Measurements from ENCODE around the gene DTX1.
A peak's percentile ranks its signal among the peaks of the same experiment; 100 is the strongest.

DTX1 gene

DNA sequence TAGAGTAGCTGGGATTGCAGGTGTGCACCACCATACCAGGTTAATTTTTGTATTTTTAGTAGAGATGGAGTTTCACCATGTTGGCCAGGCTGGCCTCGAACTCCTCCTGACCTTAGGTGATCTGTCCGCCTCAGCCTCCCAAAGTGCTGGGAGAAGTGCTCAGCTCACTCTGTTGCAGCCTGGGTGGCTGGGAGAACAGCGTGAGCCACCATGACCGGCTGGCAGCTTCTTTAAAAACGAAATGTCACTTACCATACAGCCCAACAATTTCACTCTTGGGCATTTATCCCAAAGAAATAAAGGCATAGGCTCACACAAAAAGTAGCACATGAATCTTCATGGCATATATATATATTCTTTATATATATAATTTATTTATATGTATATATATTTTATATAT is 88.3 kb downstream of the DTX1 start:
- no peak overlapping the region for H3K4me3 ChIP-seq (ENCODE audit: low read depth, low read length)
- no peaks in the 10 kb centered on the region for H3K79me2 ChIP-seq

GRCh38 chr12:113145720-113146551 is 89.4 kb downstream of the DTX1 start:
- H3K36me3 ChIP-seq (ENCODE audit: control insufficient read depth, insufficient read depth, low read length), result no peaks in the 10 kb centered on the region
- peak overlapping the region; percentile 22 for H2AFZ ChIP-seq
- no peaks in the 10 kb centered on the region for H3K27me3 ChIP-seq (ENCODE audit: control insufficient read depth, insufficient read depth, low read length)
- H3K79me2 ChIP-seq, result no peaks in the 10 kb centered on the region
- no peak for TF ChIP-seq CTCF (IDR thresholded peaks at IDR 0.05)
- no peak overlapping the region for H3K9ac ChIP-seq
- peak overlapping the region; percentile 49 for H3K27ac ChIP-seq
- H3K9me3 ChIP-seq (ENCODE audit: control insufficient read depth, low read length), result no peaks in the 10 kb centered on the region
- no peak overlapping the region for H3K4me2 ChIP-seq (ENCODE audit: low read length)
- H3K4me3 ChIP-seq (ENCODE audit: low read depth, low read length), result no peak overlapping the region
- peaks cover 31% of the 10 kb centered on the region for H3K4me1 ChIP-seq

More for the DNA sequence above, 88.3 kb downstream of the DTX1 start:
- Histone ChIP-seq H3K9me3 (ENCODE audit: control insufficient read depth, low read length) (no peaks in the 10 kb centered on the region), H3K36me3 (ENCODE audit: control insufficient read depth, insufficient read depth, low read length) (no peaks in the 10 kb centered on the region), H3K27ac (no peak overlapping the region), H2AFZ (no peak overlapping the region), H3K4me2 (ENCODE audit: low read length) (no peak overlapping the region), H3K4me1 (peaks cover 39% of the 10 kb centered on the region), H3K9ac (no peak overlapping the region), H3K27me3 (ENCODE audit: control insufficient read depth, insufficient read depth, low read length) (no peaks in the 10 kb centered on the region)
- TF ChIP-seq CTCF (IDR thresholded peaks at IDR 0.05), result no peak

GRCh38 chr12:113146999-113147398 is 90.5 kb downstream of the DTX1 start:
- no peak overlapping the region for H2AFZ ChIP-seq
- no peaks in the 10 kb centered on the region for H3K36me3 ChIP-seq (ENCODE audit: control insufficient read depth, insufficient read depth, low read length)
- H3K9ac ChIP-seq, result no peak overlapping the region
- H3K4me2 ChIP-seq (ENCODE audit: low read length), result no peak overlapping the region
- no peak overlapping the region for H3K4me3 ChIP-seq (ENCODE audit: low read depth, low read length)
- TF ChIP-seq CTCF (IDR thresholded peaks at IDR 0.05), result no peak
- H3K4me1 ChIP-seq, result peaks cover 21% of the 10 kb centered on the region
- no peaks in the 10 kb centered on the region for H3K79me2 ChIP-seq
- H3K9me3 ChIP-seq (ENCODE audit: control insufficient read depth, low read length), result no peaks in the 10 kb centered on the region
- H3K27me3 ChIP-seq (ENCODE audit: control insufficient read depth, insufficient read depth, low read length), result no peaks in the 10 kb centered on the region
- no peak overlapping the region for H3K27ac ChIP-seq
